ENCODE measurements around the gene SEC24D.

SEC24D gene

DNA sequence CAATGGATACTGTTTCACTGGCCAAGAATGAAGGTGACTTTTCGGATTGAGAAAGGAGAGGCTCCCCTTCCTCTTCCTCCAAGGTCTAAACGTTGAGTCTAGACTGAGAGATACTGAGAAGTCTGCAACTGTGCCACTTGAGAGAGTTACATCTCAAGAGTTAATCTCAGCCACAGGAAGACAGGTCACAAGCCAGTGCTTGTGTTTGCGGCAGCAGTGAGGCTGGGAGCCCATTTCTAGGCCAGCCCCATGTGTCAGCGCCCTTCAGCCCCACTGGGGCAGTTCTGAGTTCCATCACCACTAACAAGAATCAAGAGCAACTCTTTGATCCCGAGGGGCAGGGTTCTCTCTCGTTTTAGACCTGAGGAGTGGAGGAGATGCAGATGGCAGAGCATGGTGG lies 7.3 kb upstream of the SEC24D start:
- DNase-seq = no peak

- no peak for DNase-seq
Measured at GRCh38 chr4:118842055-118842454, 6.1 kb upstream of the SEC24D start.

DNA sequence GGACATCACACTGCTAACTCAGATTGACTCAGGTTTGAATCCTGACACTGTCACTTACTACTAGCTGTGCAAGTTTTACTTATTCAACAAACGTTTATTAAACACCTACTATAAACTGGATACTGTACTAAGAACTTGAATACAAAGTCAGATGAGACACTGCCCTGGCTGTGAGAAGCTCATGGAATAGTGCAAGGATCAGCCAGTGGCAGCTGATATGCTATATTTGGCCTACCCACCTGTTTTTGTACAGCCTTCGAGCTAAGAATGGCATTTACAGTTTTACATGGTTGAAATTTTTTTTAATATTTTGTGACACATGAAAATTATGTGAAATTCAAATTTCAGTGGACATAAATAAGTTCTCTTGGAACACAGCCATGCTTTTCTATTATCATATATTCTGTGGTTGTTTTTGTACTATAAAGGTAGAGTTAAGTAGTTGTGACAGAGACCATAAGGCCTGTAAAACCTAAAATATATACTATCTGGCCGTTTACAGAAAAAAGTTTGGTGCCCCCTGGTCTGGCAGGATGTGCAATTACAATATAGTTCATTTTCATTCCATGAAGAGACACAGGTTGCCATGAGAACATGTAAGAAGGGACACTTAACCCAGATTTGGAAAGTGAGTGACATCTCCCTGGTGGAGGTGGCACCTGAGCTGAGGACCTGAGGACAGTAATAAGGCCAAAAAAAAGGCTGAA lies 3.4 kb upstream of the SEC24D start:
- no peak for DNase-seq

DNA sequence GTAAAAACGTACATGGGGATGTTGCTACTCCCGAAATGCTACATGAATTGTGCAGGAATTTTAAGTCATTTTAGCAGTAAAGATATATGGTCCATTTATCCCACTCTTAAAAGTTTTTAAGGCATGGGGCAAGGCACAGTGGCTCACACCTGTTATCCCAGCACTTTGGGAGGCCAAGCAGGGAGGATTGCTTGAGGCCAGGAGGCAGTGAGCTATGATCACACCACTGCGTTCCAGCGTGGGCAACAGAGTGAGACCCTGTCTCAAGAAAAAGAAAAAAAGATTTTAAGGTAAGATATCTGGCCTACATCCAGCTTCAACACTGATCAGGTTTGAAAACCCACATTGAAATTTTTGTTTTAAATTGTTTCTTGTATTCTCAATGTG lies 1.2 kb upstream of the SEC24D start:
- DNase-seq = no peak

- DNase-seq = no peak
Measured at GRCh38 chr4:118836301-118837120, 585 bp upstream of the SEC24D start.

DNA sequence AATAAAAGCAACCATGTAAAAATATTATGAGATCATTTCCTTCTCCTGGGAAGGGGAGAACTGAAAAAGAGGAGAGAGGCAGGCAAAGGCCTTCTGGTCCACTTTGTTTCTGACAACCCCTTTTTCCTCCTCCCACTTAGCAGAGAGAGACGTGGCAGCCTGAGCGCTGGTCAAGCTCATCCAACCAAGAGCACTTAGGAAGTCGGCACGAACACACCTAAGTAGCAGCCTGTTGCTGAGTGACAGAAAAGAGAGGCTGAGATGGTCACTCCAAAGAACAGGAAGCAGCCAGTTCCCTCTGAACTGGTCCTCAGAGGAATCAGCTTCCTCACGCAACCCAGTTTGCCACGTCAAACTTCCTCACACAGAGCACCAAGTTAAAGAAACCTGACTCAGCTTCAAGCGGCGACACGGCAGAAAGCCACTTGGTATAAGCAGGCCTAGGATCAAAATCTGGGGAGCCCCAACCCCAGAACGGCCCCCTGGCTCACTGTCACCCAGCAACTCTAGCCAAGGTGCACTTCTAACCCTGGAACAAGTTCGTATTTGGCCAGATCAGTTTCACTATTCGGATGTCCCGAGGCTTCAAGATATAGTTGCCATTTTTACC lies 861 bp downstream of the SEC24D start:
- DNase-seq = no peak

DNA sequence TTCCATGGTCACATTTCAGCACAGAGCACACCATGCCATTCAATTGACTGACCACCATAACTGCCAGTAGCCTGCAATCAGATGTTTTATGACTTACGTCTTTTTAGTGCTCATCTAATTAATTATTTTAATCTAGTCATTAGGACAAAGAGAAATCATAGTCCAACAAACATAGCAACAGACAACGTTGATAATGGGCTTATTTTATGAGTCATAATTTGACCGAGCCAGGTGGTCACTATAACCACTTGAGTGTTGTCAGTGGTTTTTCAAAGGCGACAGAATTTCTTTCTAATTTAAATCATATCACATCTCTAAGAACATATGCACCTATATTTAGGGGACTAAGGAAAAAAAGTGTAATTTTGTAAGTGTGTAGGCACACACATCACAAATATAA lies 1.9 kb downstream of the SEC24D start:
- no peak for DNase-seq

DNA sequence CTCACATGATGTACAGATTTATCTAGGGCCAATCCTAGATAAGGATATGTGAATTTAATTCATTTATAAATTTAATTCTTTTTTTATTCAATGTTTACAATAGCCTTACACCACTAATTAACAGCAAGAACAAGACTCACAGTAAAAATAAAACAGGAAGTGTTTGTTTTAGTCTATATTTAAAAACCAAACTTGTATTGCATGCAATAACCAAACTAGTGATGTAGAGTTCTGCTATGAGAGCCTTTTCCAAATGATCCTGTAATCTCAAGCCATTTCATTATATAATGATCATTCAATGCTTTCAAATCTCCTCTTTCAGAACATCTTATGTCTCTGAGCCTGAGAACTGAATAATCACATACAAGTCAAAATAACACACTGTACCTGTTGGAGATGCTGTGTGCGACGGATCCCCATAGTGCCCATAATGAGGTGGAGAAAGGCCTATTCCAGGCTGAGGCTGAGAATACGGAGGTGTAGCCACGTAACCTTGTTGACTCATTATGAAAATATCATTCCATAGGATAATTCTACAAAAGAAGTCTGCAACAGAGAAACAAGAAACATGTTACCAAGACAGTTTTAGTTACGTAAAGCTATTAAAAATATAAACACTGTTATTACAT lies 2.6 kb downstream of the SEC24D start:
- no peak for DNase-seq

DNA sequence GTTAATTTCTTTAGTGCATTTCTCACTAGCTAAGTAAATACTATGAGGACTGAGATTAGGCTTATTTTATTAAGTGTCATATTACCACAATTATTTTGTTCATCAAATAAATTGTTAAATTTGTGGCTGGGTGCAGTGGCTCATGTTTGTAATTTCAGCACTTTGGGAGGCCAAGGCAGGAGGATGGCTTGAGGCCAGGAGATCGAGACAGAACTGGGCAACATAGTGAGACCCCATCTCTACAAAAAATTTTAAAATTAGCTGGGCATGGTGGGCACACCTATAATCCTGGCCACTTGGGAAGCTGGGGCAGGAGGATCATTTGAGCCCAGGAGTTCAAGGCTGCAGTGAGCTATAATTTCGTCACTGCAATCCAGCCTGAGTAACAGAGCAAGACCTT lies 6.8 kb downstream of the SEC24D start:
- no peak for DNase-seq

GRCh38 chr4:118826723-118827444 lies 9.0 kb downstream of the SEC24D start:
- DNase-seq = no peak

DNA sequence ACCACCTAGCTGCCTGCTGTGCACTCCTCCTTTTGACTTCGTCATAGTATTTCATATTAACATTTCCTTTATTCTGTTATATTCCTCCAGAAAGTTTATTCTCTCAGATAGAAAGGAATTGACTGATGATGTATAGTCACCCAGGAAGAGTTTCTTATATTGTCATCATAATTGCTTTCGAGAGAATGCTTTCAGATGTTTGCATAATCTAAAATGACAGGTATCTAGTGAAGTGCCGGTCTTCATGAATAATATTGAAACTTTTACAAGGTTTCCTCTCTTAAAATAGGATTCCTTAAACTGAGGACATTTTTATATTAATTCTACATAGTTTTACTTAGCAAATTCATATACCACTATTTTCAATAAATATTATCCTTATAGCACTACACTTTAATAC lies 10.1 kb downstream of the SEC24D start:
- no peak for DNase-seq

- DNase-seq = no peak
Measured at GRCh38 chr4:118824141-118824540, 11.8 kb downstream of the SEC24D start.

- DNase-seq = peak; percentile 70
Measured at GRCh38 chr4:118823471-118823870, 12.5 kb downstream of the SEC24D start.

DNA sequence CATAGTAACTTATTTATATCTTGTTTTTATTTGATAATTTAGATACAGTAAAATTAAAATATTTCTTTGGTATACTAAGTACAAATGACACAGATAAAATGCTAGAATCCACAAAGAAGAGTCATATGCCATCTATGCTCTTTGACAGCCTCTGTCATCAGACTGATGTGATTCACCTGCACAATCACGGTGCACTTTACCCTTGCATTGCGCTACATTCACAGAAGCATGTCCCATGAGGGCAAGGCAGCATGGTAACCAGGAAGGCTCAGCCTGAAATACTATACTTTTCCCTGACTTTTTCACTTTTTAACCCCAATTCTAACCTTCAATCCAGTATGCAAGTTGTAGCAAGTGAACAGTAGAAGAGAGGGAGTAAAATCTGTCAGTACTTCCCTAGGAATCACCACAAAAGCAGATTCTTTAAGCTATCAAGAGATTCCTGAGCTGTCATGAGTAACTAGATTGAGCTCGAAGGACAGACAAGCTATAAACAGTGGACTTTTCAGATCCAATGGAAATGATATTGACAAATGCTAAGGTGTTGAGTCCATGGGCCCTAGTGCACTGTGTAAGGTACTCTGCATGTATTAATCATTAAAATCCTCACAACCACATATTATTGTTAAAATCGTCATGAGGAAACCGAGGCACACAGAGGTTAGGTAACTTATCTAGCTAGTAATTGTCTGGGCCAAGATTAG lies 14.2 kb downstream of the SEC24D start:
- DNase-seq = no peak

GRCh38 chr4:118817178-118817930 lies 18.6 kb downstream of the SEC24D start:
- DNase-seq = no peak

DNA sequence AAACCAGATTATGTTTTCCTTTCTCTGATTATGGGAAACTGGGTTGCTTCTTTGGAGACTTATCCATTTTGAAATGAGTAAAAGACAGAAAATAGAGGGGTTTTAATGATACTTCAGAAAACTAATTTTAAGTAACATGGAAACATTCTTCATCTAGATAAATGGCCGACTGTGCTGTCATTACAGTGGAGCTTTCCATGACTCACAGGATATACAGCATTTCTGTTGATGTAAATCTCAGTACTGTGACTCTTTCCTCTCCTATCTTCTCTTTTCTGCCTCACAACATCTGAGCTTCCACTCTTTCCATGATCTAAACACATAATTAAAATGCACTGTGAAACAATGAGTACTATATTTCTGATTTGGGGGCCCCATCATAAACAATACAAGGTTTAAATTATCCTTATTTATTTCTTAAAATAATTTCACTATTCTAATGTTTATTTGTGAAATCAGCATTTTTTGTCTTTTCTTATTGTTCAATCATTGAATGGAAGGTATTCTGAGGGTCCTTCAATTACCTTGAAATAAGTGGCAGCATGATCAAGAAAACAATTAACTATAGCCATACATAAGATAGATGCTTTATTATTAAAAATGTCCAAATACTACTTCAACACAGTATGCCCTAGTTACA lies 19.3 kb downstream of the SEC24D start:
- no peak for DNase-seq

GRCh38 chr4:118814891-118815290 lies 21.0 kb downstream of the SEC24D start:
- DNase-seq = no peak

DNA sequence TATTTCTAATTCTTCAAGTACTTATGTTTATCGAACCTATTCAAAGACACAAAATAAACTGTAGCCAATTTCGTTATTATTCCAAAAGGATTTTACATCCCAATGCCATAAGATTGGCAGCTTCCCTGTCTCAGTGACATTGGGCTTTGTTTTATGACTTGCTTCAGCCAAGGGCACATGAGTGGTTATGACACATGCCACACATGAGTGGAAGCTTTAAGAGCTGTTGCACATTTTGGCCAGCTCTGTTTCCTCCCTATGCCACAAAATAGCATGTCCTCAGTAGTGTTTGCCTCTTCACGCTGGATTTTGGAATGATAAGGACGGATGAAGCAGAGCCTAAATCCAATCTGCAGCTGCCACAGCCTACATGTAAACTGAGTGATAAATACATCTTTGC lies 21.9 kb downstream of the SEC24D start:
- DNase-seq = no peak

GRCh38 chr4:118813561-118813960 lies 22.4 kb downstream of the SEC24D start:
- no peak for DNase-seq

GRCh38 chr4:118811832-118812231 lies 24.1 kb downstream of the SEC24D start:
- DNase-seq = no peak

Data from NCI-H1092 (cell line).